Astrocyte of the cerebellum (primary cell): ENCODE results near the gene TBC1D5.

Source experiments
- DNase-seq: peaks from one replicate; pipeline ENCODE4 v3.0.0-alpha.2; 2011; ENCODE audit warnings: low read depth
- H3K4me3 ChIP-seq: 2 replicates; pipeline ENCODE4 v1.5.1; 2011; ENCODE audit warnings: mild to moderate bottlenecking, low read depth, low read length, moderate library complexity
- CTCF ChIP-seq: IDR thresholded peaks from 2 replicates; pipeline ENCODE4 v1.5.1; 2012; ENCODE audit warnings: low read length, low read depth, moderate library complexity, mild to moderate bottlenecking; ENCODE audit errors: missing control alignments
- in situ Hi-C: cut with HindIII; loops from 2 replicates; pipeline ENCODE4 v1.10.0; 2017; ENCODE audit warnings: low sequenced_read_pairs

The TBC1D5 gene

GRCh38 chr3:17466028-17466427 lies 276.4 kb downstream of the TBC1D5 start:
- TF ChIP-seq CTCF = no peak
- DNase-seq = no peak
- no peak overlapping the region for H3K4me3 ChIP-seq
- in situ Hi-C loops = no loop called here

DNA sequence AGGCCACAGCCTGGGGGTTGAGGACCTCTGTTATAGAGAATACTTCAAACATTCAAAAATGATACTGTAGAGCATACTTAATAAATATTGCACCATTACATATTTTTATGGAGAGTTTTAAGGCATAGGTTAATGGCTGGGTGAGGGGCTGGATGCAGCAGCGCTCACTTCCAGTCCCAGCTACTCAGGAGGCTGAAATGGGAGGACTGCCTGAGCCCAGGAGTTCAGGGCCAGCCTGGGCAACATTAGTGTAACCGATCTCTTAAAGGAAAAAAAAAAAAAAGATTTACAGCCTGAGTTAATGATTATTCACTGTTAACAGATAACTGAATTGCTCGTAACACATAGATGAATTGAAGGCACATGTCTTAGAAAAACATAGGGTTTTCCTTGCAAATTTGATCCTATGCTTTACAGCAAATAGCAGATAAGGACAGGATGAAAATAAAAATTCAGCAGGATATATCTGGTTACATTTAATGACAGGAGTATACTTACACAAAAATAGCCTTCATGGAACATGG lies 282.9 kb downstream of the TBC1D5 start:
- no peak for DNase-seq
- TF ChIP-seq CTCF = no peak
- no peak overlapping the region for H3K4me3 ChIP-seq
- in situ Hi-C loops = no loop called here

DNA sequence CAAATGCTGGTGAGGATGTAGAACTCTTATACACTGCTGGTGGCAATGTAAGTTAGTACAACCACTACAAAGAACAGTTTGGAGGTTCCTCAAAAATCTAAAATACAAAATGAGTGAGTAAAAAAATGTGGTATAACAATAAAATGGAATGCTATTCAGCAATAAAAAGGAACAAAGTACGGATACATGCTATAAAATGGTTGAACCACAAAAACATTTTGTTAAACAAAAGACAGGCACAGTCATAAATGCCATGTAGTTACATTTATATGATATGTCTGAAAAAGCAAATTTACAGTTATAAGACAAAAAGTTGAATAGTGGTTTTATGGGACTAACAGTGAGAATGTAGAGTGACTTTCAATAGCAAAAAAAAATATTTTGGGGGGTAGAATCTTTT lies 285.8 kb downstream of the TBC1D5 start:
- no peak for TF ChIP-seq CTCF
- no peak overlapping the region for H3K4me3 ChIP-seq
- DNase-seq = no peak

GRCh38 chr3:17456046-17456445 lies 286.4 kb downstream of the TBC1D5 start:
- no peak overlapping the region for H3K4me3 ChIP-seq
- in situ Hi-C loops = no loop called here
- DNase-seq = no peak
- TF ChIP-seq CTCF = no peak

More for the DNA sequence above, 285.8 kb downstream of the TBC1D5 start:
- in situ Hi-C loops = no loop called here

GRCh38 chr3:17444865-17445264 lies 297.6 kb downstream of the TBC1D5 start:
- no peak for TF ChIP-seq CTCF
- H3K4me3 ChIP-seq = no peak overlapping the region
- in situ Hi-C loops = loop anchor here (25.0 kb wide), 1 partner anchor 392 kb away; no protein-coding TSS in a partner anchor
- DNase-seq = no peak

DNA sequence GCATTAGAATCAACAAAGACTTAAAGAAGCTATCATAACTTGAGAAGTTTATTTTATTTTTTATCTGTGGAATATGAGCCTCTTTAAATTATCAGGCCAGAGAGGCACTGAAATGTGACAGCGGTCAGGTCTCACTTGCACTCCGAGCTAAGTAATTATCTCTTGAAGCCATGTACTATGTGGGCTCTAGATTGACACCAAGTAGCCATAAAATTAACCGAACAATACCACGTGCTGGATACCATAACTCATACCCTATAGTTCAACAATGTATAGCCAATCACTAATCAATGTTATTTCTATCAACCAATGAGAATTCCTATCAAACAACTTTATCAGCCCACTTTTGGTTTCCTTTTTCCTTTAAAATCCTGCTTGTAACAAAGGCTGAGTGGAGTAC lies 299.3 kb downstream of the TBC1D5 start:
- no peak for DNase-seq
- H3K4me3 ChIP-seq = no peak overlapping the region
- TF ChIP-seq CTCF = no peak
- in situ Hi-C loops = loop anchor here (25.0 kb wide), 1 partner anchor 394 kb away; no protein-coding TSS in a partner anchor
